GM12878 (cell line): ENCODE data around the gene PLXNA4. TPM values are rescaled to one million over a fixed set of nuclear protein-coding genes. Genes with fewer than 3 reads are reported as not detected.

Source experiments
- ATAC-seq: fragments of 200-7000 bp; cut with Tn5 transposase; 3 replicates; pipeline ENCODE4 v1.9.1; 2020; ENCODE audit warnings: mild to moderate bottlenecking, moderate library complexity
- BruUV-seq: library from RNA; stranded (reverse); fragments of 400-500 nt; replicated peaks from 2 replicates; lab custom pipeline; 2021; lab: Mats Ljungman, UMichigan
- CTCF ChIA-PET: fragments of 300-600 bp; sonication (Branson Sonifier 250); formaldehyde crosslinking; extraction: SDS; loops from one replicate; lab custom pipeline; 2021; ENCODE audit warnings: inconsistent platforms; lab: Yijun Ruan, JAX
- POLR2A ChIA-PET: fragments of 350-600 bp; formaldehyde crosslinking; extraction: SDS; loops from one replicate; lab custom pipeline; 2021; ENCODE audit warnings: inconsistent platforms; lab: Charles Lee
- RAD21 ChIA-PET: fragments of 300-600 bp; sonication (Branson Sonifier 250); formaldehyde crosslinking; loops from one replicate; lab custom pipeline; 2023; ENCODE audit warnings: antibody characterized with exemption; ENCODE audit not compliant: unreplicated experiment; lab: Charles Lee
- SMC1A ChIA-PET: fragments of 300-600 bp; sonication (Branson Sonifier 250); formaldehyde crosslinking; loops from one replicate; lab custom pipeline; 2023; ENCODE audit not compliant: unreplicated experiment, uncharacterized antibody; lab: Charles Lee
- DNase-seq: peaks from one replicate; pipeline ENCODE4 v3.0.0-alpha.2; 2011; ENCODE audit warnings: low read depth, low spot score
- FAIRE-seq: peaks from 3 replicates; lab custom pipeline; 2011; peaks lifted over from hg19 to GRCh38; lab: Jason Lieb, UNC
- H2AFZ ChIP-seq: 2 replicates; pipeline ENCODE4 v1.6.0; 2011; ENCODE audit warnings: low read depth, low read length, control low read depth; ENCODE audit not compliant: control insufficient read depth
- H3K27ac ChIP-seq: 2 replicates; pipeline ENCODE4 v1.5.1; 2011; ENCODE audit warnings: control low read depth; ENCODE audit not compliant: control insufficient read depth, insufficient read depth
- H3K27me3 ChIP-seq, 2 experiments: replicated peaks in 1 of 2; 2 replicates each; pipeline versions ENCODE4 v1.6.0 to v1.6.1; 2011; ENCODE audit warnings: low read length in 1 of 2; ENCODE audit not compliant: control insufficient read depth in 2 of 2, insufficient read depth in 2 of 2
- H3K36me3 ChIP-seq, 2 experiments: 2 replicates each; pipeline ENCODE4 v1.5.1; 2011; ENCODE audit warnings: low read length in 1 of 2; ENCODE audit not compliant: control insufficient read depth in 2 of 2, insufficient read depth in 2 of 2
- H3K4me1 ChIP-seq: 2 replicates; pipeline ENCODE4 v1.6.1; 2011; ENCODE audit warnings: mild to moderate bottlenecking, low read length, moderate library complexity, mixed read lengths; ENCODE audit not compliant: control insufficient read depth, insufficient read depth
- H3K4me2 ChIP-seq: 2 replicates; pipeline ENCODE4 v1.6.0; 2011; ENCODE audit warnings: control low read depth; ENCODE audit not compliant: control insufficient read depth, insufficient read depth
- H3K4me3 ChIP-seq: fragments of 200-600 bp; sonication (generic); 2 replicates; pipeline ENCODE4 v1.5.1; 2016
- H3K79me2 ChIP-seq: 2 replicates; pipeline ENCODE4 v1.6.0; 2011; ENCODE audit warnings: low read length; ENCODE audit not compliant: control insufficient read depth, insufficient read depth
- H3K9ac ChIP-seq: 2 replicates; pipeline ENCODE4 v1.8.0; 2011; ENCODE audit warnings: low read length, control low read depth, mixed read lengths; ENCODE audit not compliant: control insufficient read depth, insufficient read depth
- H3K9me3 ChIP-seq: replicated peaks from 3 replicates; pipeline ENCODE4 v1.5.1; 2011; ENCODE audit warnings: mild to moderate bottlenecking, low read length; ENCODE audit not compliant: control insufficient read depth, insufficient read depth
- H4K20me1 ChIP-seq: 2 replicates; pipeline ENCODE4 v1.6.0; 2011; ENCODE audit not compliant: control insufficient read depth, insufficient read depth
- ATF2 ChIP-seq: IDR thresholded peaks from 2 replicates; pipeline ENCODE4 v1.6.1; 2012; ENCODE audit warnings: low read length, inconsistent platforms
- CHD2 ChIP-seq: IDR thresholded peaks from 2 replicates; pipeline ENCODE4 v1.6.1; 2011; ENCODE audit warnings: low read depth, low read length, improper control_type of control experiment, borderline replicate concordance
- E2F4 ChIP-seq: IDR thresholded peaks from 2 replicates; pipeline ENCODE4 v1.6.1; 2012; ENCODE audit warnings: low read depth, low read length, improper control_type of control experiment
- HCFC1 ChIP-seq: fragments of 150-350 bp; IDR thresholded peaks from 2 replicates; pipeline ENCODE4 v1.6.1; 2014; ENCODE audit warnings: low read length
- POU2F2 ChIP-seq: IDR thresholded peaks from 3 replicates; pipeline ENCODE4 v1.6.1; 2011; ENCODE audit warnings: low read depth, mild to moderate bottlenecking, low read length, borderline replicate concordance
- TCF3 ChIP-seq: IDR thresholded peaks from 2 replicates; pipeline ENCODE4 v1.6.1; 2012; ENCODE audit warnings: low read depth, mild to moderate bottlenecking, low read length, borderline replicate concordance; ENCODE audit not compliant: insufficient read depth
- WGBS: methylation state at CpG from one replicate; pipeline ENCODE4 v1.1.6; 2016; ENCODE audit warnings: low lambda C conversion rate; ENCODE audit not compliant: insufficient replicate concordance, insufficient coverage; ENCODE audit errors: missing lambda C conversion rate; 5-methylcytosine and 5-hydroxymethylcytosine counted together
- in situ Hi-C: fragments of 300-500 bp; cut with MboI; formaldehyde crosslinking; loops from 9 replicates; pipeline ENCODE4 v1.14.3; 2018; ENCODE audit warnings: mixed read lengths
- intact Hi-C: fragments of 100-400 bp; cut with micrococcal nuclease; formaldehyde crosslinking; loops from one replicate; pipeline ENCODE4 v1.14.2; 2022; ENCODE audit not compliant: unreplicated experiment
- polyA plus RNA-seq, 11 experiments: library from polyadenylated mRNA; depleted of rRNA in 4 of 11; unstranded in 6 of 11; stranded (reverse) in 5 of 11; fragments of >200 nt; fragmentation: Nextera tagmentation in 4 of 11; fragmentation: Illumina TruSeq in 1 of 11; extraction: Ambion mirVana in 4 of 11; extraction: Trizol in 1 of 11; gene quantifications; 1 replicate in 1 of 11; 2 replicates in 10 of 11; pipeline versions ENCODE4 v1.2.1 to v1.2.3, GENCODE V29; 2011 to 2016; ENCODE audit warnings: inconsistent platforms in 2 of 11, missing spikeins in 2 of 11, low read depth in 1 of 11
- total RNA-seq, 4 experiments: library from RNA; depleted of rRNA in 3 of 4; stranded (reverse); fragments of >200 nt in 3 of 4; fragmentation: Illumina TruSeq in 1 of 4; extraction: Trizol in 1 of 4; gene quantifications; 2 replicates each; pipeline versions ENCODE4 v1.2.1 to v1.2.3, GENCODE V29; 2013 to 2021
- TF ChIP-seq, protein P1 (sequence below): fragments of 450-650 bp; IDR thresholded peaks from 2 replicates; pipeline ENCODE4 v1.6.1; 2017; ENCODE audit warnings: mild to moderate bottlenecking, low read depth, inconsistent platforms; ENCODE audit not compliant: poor library complexity, severe bottlenecking

PLXNA4 gene
- total and polyA plus RNA-seq, 10 of the 15 experiments (the other 5 are each of a cell fraction or from before 2014, with no cell fraction given), result 0.03 TPM; not detected in 9

DNA sequence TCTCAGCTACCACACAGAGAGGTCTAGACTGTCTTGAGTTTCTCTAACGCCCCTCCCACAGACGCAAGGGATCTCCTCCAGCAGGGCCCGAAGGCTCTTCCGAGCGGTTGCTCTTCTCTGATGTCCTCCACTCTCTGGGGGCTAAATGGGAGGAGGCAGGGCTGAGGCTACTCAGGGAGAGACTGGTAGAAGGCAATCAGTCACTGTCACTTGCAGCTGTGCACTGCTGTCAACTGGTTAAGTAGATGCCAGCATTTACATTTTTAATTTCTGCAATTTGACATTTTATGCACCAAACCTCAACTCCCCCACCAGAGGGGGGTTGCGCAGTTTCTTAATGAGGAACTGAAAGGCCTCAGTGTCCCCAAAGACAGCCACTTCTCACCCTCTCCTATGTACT is 442.8 kb downstream of the PLXNA4 start:
- Histone ChIP-seq H3K9ac (no peak overlapping the region), H3K79me2 (no peaks in the 10 kb centered on the region), H4K20me1 (no peaks in the 10 kb centered on the region), H3K4me2 (no peak overlapping the region), H3K27me3 (no peaks in the 10 kb centered on the region), H3K9me3 (no peaks in the 10 kb centered on the region), H3K36me3 (no peaks in the 10 kb centered on the region), H3K4me1 (no peaks in the 10 kb centered on the region), H3K27ac (no peak overlapping the region), H2AFZ (no peak overlapping the region), H3K4me3 (no peak overlapping the region)
- intact Hi-C loops (no loop called here), in situ Hi-C loops (no loop called here)
- ChIA-PET POLR2A (no interaction called here), CTCF (no interaction called here), SMC1A (no interaction called here), RAD21 (no interaction called here)
- WGBS, result 33% methylated on average over 6 of the region's 6 CpGs
- no TSS peak for BruUV-seq
- no peak for ATAC-seq
- TF ChIP-seq CHD2, result no peak
- TF ChIP-seq E2F4, result no peak
- no peak for TF ChIP-seq ATF2
- no peak for TF ChIP-seq TCF3
- TF ChIP-seq, protein P1, sequence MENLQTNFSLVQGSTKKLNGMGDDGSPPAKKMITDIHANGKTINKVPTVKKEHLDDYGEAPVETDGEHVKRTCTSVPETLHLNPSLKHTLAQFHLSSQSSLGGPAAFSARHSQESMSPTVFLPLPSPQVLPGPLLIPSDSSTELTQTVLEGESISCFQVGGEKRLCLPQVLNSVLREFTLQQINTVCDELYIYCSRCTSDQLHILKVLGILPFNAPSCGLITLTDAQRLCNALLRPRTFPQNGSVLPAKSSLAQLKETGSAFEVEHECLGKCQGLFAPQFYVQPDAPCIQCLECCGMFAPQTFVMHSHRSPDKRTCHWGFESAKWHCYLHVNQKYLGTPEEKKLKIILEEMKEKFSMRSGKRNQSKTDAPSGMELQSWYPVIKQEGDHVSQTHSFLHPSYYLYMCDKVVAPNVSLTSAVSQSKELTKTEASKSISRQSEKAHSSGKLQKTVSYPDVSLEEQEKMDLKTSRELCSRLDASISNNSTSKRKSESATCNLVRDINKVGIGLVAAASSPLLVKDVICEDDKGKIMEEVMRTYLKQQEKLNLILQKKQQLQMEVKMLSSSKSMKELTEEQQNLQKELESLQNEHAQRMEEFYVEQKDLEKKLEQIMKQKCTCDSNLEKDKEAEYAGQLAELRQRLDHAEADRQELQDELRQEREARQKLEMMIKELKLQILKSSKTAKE, result no peak
- TF ChIP-seq POU2F2, result no peak
- no peak for TF ChIP-seq HCFC1
- FAIRE-seq, result no peak
- no peak for DNase-seq
